H1 (cell line): ENCODE measurements around the gene ITGAV. TPM values are rescaled to one million over a fixed set of nuclear protein-coding genes. Genes with fewer than 3 reads are reported as not detected.

ENCODE experiments used
- CTBP2 ChIP-seq: IDR thresholded peaks from 2 replicates; pipeline ENCODE4 v1.7.0; 2011; ENCODE audit warnings: borderline replicate concordance, mild to moderate bottlenecking, moderate library complexity, mixed read lengths, low read length; ENCODE audit not compliant: insufficient read depth, insufficient read length
- SIRT6 ChIP-seq: IDR thresholded peaks from one replicate; pipeline ENCODE4 v1.7.1; 2012; ENCODE audit warnings: low read length, inconsistent platforms
- polyA plus RNA-seq, 7 experiments: library from polyadenylated mRNA; depleted of rRNA in 3 of 7; stranded (reverse) in 5 of 7; unstranded in 2 of 7; fragments of >200 nt in 5 of 7; fragments of 200-250 nt in 2 of 7; gene quantifications; 1 replicate in 5 of 7; 2 replicates in 1 of 7; 4 replicates in 1 of 7; pipeline versions ENCODE4 v1.2.1 to v1.2.3, GENCODE V29; 2011 to 2013; ENCODE audit warnings: missing spikeins in 2 of 7, mixed read lengths in 2 of 7
- total RNA-seq: library from RNA; stranded (reverse); fragmentation: NEBNext Ultra II Directional; extraction: Animal tissue kit (Norgen Biotek cat#: 25700); gene quantifications from 2 replicates; pipeline ENCODE4 v1.2.1, GENCODE V29; 2021

The ITGAV gene
- total and polyA plus RNA-seq, 2 of the 8 experiments (the other 6 are each of a cell fraction or from before 2014, with no cell fraction given) = 11.7 to 42.4 TPM

DNA sequence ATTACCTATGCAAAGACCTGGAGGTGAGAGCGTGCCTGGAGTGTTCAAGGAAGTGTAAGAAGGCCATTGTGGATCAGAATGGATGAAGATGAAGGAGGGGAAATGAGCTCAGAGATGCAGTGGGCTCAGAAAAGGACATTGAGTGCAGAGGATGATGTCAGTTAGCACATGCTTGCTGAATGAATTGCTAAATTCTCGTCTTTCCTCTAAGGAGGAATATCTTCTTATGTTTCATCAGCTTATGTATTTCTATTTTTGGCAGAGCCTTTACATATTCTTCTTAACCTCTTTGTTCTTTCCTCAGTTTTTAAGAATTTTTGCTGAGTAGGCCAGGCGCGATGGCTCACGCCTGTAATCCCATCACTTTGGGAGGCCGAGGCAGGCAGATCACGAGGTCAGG lies 134.9 kb downstream of the ITGAV start (continued):
- TF ChIP-seq CTBP2 (no peak), SIRT6 (no peak)
